ENCODE measurements around the gene FLNB.
A peak's percentile ranks its signal among the peaks of the same experiment; 100 is the strongest.
"Not testable (repeated sequence)": the region's sequence is repeated elsewhere in the genome, so short reads cannot be mapped to it uniquely, and the experiment has no call there.

The FLNB gene

GRCh38 chr3:58029842-58030584 is 21.8 kb downstream of the FLNB start:
- no peak for DNase-seq

GRCh38 chr3:58032186-58032585 is 24.0 kb downstream of the FLNB start:
- no peak for DNase-seq

- DNase-seq = no peak
These were observed 26.7 kb downstream of the FLNB start for GRCh38 chr3:58034738-58035523.

- no peak for DNase-seq
These were observed 27.5 kb downstream of the FLNB start for GRCh38 chr3:58035524-58036255.

GRCh38 chr3:58036293-58037032 is 28.2 kb downstream of the FLNB start:
- no peak for DNase-seq

- DNase-seq = no peak
These were observed 29.1 kb downstream of the FLNB start for GRCh38 chr3:58037141-58037910.

GRCh38 chr3:58038675-58039292 is 30.6 kb downstream of the FLNB start:
- DNase-seq = peak; percentile 62 to 80 (median 74)

GRCh38 chr3:58039601-58040000 is 31.4 kb downstream of the FLNB start:
- DNase-seq = peak; percentile 21 to 55 (median 44)

GRCh38 chr3:58041182-58041825 is 33.1 kb downstream of the FLNB start:
- peak in 2 of 4 experiments; percentile 16 to 18 for DNase-seq

GRCh38 chr3:58041826-58042324 is 33.7 kb downstream of the FLNB start:
- DNase-seq = no peak

- no peak for DNase-seq
These were observed 34.9 kb downstream of the FLNB start for GRCh38 chr3:58042947-58043707.

- DNase-seq = no peak
These were observed 35.7 kb downstream of the FLNB start for GRCh38 chr3:58043933-58044332.

- DNase-seq = no peak
These were observed 36.7 kb downstream of the FLNB start for GRCh38 chr3:58044691-58045483.

- DNase-seq = no peak
These were observed 39.6 kb downstream of the FLNB start for GRCh38 chr3:58047826-58048225.

GRCh38 chr3:58048301-58048700 is 40.1 kb downstream of the FLNB start:
- DNase-seq = no peak

GRCh38 chr3:58049143-58049785 is 41.0 kb downstream of the FLNB start:
- no peak for DNase-seq

GRCh38 chr3:58051196-58051595 is 43.0 kb downstream of the FLNB start:
- peak; percentile 74 to 86 (median 83) for DNase-seq

GRCh38 chr3:58051658-58052261 is 43.5 kb downstream of the FLNB start:
- not testable (repeated sequence) for DNase-seq

Measured in suppressor macrophage (primary cell).